GM19193 (cell line): ENCODE results near the gene CHCHD6.

Experiments used
- POLR2A ChIP-seq: IDR thresholded peaks from 4 replicates; pipeline ENCODE4 v1.6.1; 2011; ENCODE audit not compliant: insufficient read depth, insufficient read length; ENCODE audit errors: extremely low read depth

CHCHD6 gene

GRCh38 chr3:126743350-126743749 lies 39.3 kb downstream of the CHCHD6 start:
- TF ChIP-seq POLR2A, result no peak

DNA sequence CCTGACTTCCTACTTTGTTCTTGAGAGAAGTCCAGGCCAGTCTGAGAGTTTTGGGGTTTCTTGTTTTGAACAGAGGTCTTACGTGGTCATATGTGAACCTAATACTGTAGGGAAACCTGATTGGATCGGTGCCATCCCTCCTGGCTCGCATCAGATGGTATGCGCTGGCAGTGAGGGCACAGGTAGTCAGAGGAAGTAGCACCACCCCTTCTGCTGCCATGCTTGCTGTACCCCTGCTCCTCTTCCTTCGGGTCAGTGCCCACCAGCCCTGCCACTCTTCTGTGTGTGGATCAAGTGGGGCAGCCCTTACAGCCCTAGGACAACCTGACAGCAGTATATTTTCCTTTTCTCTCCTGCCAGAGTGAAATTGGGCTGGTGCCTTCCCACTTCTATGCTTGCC lies 39.7 kb downstream of the CHCHD6 start:
- no peak for TF ChIP-seq POLR2A

DNA sequence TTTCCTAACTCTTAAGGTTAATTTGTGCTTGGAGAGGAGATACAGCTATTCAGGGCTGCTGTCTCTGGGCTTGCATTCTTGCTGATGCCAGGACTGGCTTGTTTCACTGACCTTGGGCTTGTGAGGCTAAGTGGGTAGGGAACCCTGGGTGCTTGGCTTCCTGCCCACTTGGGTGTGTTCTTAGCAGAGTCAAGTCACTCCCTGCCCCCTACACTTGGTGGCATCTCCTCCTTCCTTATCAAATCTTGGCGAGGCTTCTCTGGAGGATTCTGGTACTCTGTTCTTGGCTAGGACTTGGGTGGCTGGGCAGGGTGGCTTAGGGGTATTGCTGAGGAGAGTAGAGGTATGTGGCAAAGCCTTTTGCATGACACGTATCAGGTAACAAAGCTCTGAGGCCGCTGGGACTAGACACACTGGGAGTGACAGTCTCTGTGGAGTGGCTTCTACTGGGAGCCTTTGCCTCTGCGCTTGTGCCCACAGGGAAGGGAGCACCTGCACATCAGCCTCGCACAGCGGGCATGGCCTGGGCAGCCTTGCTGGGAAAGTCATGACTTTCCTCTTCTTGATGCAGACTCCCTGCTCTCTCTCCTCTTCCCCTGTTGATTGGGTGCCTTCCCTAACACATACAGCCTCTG lies 41.8 kb downstream of the CHCHD6 start:
- TF ChIP-seq POLR2A, result no peak

DNA sequence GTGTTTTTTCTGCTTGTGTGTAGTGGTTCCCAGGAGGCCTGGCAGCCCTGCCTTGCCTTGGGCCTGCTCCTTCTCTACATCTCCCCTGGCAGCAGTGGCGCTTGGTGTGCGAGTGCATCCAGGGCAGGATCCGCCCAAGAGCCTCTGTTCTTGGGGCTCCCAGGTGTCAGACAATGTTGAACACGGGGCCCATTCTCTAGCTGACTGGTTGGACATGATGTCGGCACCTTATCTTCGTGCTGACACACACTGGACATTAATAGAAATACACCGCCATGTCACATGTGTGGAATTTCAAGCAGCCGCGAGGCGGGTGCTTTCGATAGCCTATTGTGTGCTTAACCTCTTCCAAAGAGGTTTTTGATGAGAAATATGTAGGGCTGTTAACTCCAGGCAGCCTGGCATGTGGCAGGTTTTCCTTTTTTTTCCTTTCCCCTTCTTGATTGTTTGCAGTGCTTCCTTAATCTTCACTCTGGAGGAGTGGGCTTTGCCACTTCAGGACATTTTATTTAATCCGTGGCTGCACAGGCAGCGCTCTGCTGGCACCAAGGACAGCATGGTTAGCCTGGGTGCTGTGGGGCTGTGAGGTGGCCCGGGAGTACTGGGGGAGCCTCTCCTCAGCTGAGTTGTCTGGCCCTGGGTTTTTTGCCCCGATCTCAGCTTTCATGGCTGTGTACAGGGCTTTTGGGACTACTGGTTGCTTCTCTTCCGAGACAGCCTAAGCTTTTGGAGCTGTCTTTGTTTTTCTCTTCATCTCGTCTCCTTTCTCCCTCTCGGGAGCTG lies 42.5 kb downstream of the CHCHD6 start:
- TF ChIP-seq POLR2A, result no peak

GRCh38 chr3:126747768-126748167 lies 43.7 kb downstream of the CHCHD6 start:
- TF ChIP-seq POLR2A, result no peak

DNA sequence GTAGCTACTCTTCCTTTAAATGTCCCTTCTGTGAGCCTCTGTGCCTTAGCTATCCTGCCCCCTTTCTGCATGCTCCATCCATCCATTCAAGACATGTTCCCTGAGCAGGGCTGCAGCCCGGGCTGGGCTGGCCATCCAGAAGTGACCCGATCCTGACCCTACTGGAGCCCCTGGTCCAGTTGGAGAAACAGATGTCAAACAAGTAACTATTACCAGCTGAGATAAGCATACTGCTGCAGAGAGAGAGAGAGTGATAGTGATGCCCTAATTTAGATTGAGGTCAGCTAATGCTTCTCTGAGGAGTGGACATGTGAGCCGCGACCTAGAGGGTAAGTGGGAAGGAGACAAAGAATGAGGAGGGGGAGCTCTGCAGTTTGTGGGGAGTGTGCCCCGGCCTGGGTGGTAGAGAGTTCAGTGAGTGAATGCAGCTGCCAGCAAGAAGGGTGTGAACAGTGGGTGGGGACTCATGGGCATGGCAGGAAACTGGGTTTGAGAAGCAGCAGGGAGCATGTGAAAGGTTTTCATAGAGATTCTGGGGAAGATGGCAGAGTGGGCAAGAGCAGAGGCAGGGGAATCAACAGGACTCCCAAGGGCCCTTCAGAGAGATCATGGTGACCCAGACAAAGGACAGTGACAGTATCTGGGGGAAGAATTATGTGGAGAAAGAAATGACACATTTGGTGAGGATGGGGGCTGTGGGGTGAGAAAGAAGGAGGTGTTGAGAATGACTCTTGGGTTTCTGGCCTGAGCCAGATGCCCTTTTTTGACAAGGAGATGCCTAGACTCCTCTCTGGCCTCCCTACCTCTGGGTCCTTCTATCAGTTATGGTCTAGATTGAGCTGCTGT lies 44.9 kb downstream of the CHCHD6 start:
- no peak for TF ChIP-seq POLR2A

- no peak for TF ChIP-seq POLR2A
Measured at GRCh38 chr3:126749547-126749875, 45.5 kb downstream of the CHCHD6 start.

DNA sequence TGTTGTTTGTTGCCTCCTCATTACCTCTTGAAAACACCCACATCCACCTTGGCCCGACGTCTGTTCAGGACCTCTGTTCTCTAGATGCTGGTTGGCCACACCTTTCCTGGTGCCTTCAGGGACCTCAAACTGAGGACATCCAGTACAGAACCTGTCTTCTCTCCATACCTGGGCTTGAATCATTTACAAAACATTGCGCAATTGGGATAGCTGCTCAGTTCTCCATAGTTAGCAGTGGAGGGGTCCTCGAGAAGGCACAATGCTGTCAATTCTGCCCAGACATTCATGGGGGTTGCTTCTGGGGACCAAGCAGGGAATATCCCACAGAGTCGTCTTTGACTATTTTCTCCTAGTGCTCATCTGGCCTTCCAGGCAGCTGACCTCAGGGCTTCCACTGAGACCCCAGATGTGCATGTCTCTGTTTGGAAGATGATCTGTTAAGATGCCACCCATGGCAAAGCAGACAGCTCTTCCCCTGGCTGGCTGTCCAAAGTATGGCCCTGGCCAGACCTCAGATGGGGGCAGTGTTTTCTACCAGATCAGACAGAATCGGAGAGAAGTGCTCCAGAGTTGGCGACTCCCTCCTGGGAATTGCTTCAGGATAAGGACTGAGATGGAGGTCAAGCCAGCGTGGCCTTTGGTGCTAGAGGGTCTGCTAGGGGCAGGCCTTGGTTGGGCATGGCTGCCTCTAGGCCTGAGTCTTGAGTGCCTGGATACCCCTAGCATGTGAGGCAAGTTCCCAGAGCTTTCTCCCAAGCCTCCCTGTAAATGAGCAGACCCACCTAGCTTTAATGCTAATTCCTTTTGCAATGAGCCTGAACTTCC lies 46.1 kb downstream of the CHCHD6 start:
- no peak for TF ChIP-seq POLR2A

- TF ChIP-seq POLR2A, result no peak
Measured at GRCh38 chr3:126750756-126751121, 46.7 kb downstream of the CHCHD6 start.

DNA sequence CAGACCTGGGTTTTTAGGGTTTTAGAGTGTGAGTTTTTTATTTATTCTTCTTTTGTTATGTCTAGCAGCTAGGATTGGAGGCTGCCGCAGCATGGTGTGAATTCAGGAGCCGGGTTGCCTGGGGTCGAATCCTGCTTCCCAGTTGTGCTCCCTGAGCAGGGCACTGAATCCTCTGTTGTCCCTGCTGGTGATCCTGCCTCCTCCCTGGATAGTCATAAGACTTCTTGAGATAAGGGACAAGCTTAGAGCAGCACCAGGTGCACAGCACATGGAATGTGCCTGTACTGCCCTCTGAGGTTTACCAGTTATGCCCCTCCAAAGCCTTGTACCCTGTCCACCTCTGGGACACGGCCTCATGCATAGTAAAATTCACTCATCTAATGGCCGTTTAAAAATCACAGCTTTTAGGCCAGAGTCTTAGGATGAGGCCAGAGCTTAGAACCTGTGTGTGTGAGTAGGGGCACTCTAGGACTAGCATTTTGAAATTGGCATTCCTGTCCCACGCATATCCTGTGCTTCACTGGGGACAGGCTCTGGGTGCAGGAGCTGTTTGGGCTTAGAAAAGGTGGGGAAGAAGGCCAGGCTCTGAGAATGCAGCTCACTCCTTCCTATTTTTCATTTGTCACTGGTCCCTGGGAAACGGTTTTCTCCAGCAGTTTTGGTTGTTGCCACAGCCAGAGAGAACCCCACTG lies 47.7 kb downstream of the CHCHD6 start:
- TF ChIP-seq POLR2A, result no peak

DNA sequence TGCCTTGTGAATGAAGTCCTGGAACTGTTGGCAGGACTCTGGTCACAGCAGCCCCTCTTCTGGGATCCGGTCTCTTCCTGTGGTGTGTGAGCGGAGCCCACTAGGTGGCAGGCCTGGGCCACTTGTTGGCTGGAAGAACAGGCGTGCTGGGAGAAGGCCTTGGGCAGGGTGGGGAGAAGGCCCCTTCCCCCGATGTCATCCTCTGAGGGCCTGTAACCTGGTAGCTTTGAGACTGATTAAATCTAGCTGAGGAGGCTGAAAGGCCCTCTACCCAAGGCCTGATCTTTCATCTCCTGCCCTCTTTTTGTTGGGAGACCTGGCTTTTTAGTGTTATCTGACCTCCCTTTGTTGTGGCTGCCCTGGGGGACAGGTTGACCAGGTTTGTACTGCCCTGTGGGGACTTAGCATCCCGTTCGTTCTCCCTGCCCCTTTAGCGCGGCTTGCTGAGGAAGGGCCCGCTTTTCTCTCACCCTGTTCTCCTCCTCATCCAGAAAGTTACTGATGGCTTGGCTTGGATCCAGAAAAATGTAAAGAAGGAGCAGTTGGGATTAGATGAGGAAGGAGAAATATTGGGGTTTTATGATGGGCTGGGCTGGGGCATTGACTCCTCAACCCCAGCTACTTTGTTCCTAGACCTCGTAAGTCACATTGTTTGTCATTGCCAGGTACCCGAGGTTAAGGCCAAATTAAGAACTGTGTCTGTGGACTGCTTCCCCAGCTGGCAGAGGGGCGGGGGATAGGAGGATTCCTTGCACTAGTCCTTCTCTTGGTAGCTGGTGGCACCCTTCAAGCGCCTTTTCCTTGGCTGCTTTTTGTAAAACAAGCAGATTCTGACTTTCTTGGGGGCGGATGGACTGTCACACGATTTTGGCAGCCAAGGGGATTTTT lies 48.5 kb downstream of the CHCHD6 start:
- no peak for TF ChIP-seq POLR2A

DNA sequence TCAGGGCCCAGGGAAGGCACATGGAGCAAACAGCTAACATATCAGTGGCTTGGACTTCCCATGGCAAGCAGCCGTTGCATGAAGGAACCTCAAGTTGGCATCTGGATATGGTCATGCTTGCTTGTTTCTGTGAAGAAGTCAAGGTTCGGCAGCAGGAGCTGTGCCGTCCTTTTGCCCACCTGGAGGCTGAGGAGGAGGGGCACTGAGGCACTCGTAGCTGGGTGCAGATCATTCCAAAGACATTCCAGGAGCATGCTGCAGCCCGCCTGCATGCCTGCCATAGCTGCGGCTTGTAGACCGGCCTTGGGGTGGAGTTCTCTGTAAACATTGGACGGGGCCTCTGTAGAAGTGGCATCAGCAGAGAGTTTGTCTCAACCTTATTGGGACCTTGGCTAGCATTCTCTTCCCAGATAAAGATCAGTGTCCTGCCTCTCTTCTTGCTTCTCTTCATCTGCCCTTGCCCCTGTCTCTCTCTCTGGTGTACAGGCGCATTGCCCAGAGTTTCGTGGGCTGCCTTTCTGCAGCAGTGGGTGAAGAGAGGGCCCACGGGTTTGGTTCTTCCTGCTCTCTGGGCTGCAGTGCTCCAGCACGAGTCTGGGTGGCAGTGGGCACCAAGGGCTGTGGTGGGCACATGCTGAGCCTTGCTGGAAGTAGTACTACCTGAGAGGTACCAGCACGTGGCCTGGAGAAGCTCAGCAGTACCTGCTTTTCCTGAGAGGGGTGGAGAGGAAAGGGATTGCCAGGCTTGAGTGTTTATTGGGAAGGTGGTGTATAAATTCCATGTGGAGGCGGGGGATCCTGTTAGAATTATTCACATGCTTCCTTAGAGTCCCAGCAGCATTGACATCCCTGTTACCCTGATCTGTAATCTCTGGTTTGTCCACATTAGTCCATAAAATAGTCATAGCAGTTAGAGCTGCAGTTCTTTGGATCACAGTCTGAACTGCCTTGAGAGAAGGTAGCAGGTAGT lies 49.4 kb downstream of the CHCHD6 start:
- no peak for TF ChIP-seq POLR2A

GRCh38 chr3:126755866-126756265 lies 51.8 kb downstream of the CHCHD6 start:
- TF ChIP-seq POLR2A, result no peak

- TF ChIP-seq POLR2A, result no peak
Measured at GRCh38 chr3:126758026-126758425, 54.0 kb downstream of the CHCHD6 start.
